Measurements from ENCODE around the gene IMMP1L.
"Not testable (repeated sequence)": the region's sequence is repeated elsewhere in the genome, so short reads cannot be mapped to it uniquely, and the experiment has no call there.

IMMP1L gene

GRCh38 chr11:31509429-31510345 is at the start of gene IMMP1L, which contains the start of gene ELP4:
Gene IMMP1L (minus strand): TSS chr11:31509622. CDS start chr11:31463276, 46,346 bp downstream.
Gene ELP4 (plus strand): TSS chr11:31509767. CDS start chr11:31509785, 18 bp downstream.
- DNase-seq = peak; percentile 99

GRCh38 chr11:31558001-31558400 is 48.6 kb upstream of the IMMP1L start:
- no peak for DNase-seq

GRCh38 chr11:31555938-31556337 is 46.5 kb upstream of the IMMP1L start:
- no peak for DNase-seq

GRCh38 chr11:31542862-31543261 is 33.4 kb upstream of the IMMP1L start:
- DNase-seq = no peak

- DNase-seq = no peak
Observed at GRCh38 chr11:31535479-31535878, 26.1 kb upstream of the IMMP1L start.

GRCh38 chr11:31531293-31531692 is 21.9 kb upstream of the IMMP1L start:
- DNase-seq = no peak

- DNase-seq = no peak
Observed at GRCh38 chr11:31529701-31530100, 20.3 kb upstream of the IMMP1L start.

GRCh38 chr11:31529189-31529588 is 19.8 kb upstream of the IMMP1L start:
- no peak for DNase-seq

- no peak for DNase-seq
Observed at GRCh38 chr11:31521497-31522150, 12.2 kb upstream of the IMMP1L start.

- no peak for DNase-seq
Observed at GRCh38 chr11:31512117-31512516, 2.7 kb upstream of the IMMP1L start.

- peak; percentile 46 for DNase-seq
Observed at GRCh38 chr11:31509051-31509428, 382 bp downstream of the IMMP1L start.

- no peak for DNase-seq
Observed at GRCh38 chr11:31500560-31500959, 8.9 kb downstream of the IMMP1L start.

- peak; percentile 6 for DNase-seq
Observed at GRCh38 chr11:31499576-31500178, 9.7 kb downstream of the IMMP1L start.

- DNase-seq = not testable (repeated sequence)
Observed at GRCh38 chr11:31493762-31494161, 15.7 kb downstream of the IMMP1L start.

- DNase-seq = no peak
Observed at GRCh38 chr11:31493235-31493634, 16.2 kb downstream of the IMMP1L start.

- DNase-seq = no peak
Observed at GRCh38 chr11:31492320-31492913, 17.0 kb downstream of the IMMP1L start.

- DNase-seq = no peak
Observed at GRCh38 chr11:31487848-31488247, 21.6 kb downstream of the IMMP1L start.

GRCh38 chr11:31484497-31484896 is 24.9 kb downstream of the IMMP1L start:
- DNase-seq = no peak

GRCh38 chr11:31480930-31481329 is 28.5 kb downstream of the IMMP1L start:
- DNase-seq = no peak

GRCh38 chr11:31479066-31479465 is 30.4 kb downstream of the IMMP1L start:
- no peak for DNase-seq

- no peak for DNase-seq
Observed at GRCh38 chr11:31478223-31478590, 31.2 kb downstream of the IMMP1L start.

- DNase-seq = no peak
Observed at GRCh38 chr11:31477528-31478222, 31.7 kb downstream of the IMMP1L start.

GRCh38 chr11:31474083-31474482 is 35.3 kb downstream of the IMMP1L start:
- DNase-seq = no peak

All from NCI-H1092 treated with DMSO at 0.1 percent for 48 hours (cell line).